Stimulated activated CD4-positive, alpha-beta T cell treated with anti-CD3 and anti-CD28 coated beads, Interleukin-15, amount 100 ng/mL, for 48 hours (primary cell): ENCODE measurements around the gene ABO.
"Not testable (repeated sequence)": the region's sequence is repeated elsewhere in the genome, so short reads cannot be mapped to it uniquely, and the experiment has no call there.

Experiments
- DNase-seq, 2 donors: peaks; one replicate each; pipeline ENCODE4 v3.0.0-alpha.2; 2020; ENCODE audit warnings: low read depth in 2 of 2

The ABO gene

DNA sequence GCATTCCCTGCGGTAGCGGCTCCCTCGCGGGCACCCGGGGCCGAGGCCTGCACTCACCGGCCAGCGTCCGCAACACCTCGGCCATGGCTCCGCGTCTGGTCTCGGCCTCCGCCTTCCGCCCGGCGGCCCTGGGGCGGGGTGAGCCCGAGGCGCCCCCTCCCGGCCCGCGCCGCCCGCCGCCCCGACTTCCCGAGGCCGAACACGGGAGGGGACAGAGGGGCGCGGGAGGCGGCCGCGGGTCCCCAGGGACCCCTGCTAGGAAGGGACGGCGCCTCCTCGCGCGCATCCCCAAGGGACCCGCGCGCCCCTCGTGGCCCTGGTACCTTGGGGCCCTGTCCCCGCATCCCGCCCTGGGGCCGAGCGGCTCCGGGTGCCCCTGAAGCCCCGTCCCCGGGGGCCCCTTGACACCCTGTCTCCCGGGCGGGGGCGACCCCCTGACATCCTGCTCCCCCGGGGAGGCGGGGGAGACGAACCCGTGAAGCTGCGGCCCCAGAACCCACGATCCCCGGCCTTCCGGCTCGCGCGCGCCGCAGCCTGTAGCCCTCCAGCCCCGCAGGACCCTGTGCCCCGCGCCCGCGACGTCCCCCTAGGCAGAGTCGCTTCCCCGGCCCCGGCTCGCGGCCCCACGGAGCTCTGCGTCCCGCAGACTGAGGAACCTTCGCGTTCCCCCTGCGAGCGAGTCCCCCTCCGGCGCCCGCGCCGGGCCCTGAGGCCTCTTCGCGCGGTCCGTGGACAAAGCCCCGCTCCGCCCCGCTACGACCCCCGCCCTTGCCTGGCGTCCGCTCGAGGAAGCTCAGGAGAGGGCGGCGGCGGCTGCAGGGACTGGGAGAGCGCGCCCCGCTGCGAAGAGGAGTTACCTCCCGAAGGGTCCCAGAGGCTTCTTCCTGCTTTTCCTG lies at the start of gene ABO:
ABO (minus strand) TSS at position 97 of the 896 bp plus-strand sequence.
- DNase-seq, result no peak

DNA sequence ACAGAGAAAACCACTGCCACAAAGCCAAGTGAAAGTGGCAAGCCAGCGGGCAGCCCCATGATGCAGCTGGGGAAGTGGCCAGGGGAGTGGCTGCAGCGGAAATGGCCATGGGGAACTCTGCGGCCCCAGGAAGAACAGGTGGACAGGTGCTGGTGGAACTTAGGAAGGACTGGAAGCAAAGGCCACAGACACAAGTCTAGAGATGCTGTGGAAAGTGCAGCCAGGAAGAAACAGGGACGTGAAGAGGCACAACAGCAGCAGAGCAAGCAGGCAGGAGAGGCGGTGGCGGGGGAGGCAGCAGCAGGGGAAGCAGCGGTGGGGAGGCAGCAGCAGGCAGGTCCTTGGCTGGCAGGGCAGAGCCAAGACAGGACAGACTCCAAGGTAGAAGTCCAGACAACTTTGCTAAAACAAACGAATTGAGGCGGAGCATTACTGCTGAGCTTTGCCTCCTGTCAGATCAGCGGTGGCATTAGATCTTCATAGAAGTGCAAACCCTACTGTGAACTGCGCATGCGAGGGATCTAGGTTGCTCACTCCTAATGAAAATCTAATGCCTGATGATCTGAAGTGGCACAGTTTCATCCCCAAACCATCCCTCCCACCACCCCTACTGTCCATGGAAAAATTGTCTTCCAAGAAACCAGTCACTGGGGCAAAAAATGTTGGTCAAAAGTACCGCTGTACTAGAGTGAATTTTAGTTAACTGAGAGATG lies 49.1 kb upstream of the ABO start:
- no peak for DNase-seq

DNA sequence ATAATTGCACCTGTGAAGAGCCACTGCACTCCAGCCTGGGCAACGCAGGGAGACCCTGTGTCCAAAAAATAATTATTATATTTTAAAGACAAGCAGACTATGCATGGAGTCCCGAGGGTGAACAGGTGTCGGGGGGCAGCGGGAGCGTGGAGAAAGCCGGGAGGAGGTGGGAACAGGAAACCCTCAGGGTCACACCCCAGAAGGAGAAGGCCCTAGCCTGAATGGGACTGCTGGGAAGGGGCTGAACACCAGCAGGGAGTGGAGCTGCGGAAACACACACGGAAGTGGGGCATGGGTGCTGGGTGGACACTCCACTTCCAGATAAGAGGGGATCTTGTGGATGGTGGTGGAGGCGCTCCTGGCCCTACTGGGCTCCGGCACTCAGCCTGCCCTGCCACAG lies 48.2 kb upstream of the ABO start:
- DNase-seq, result no peak

DNA sequence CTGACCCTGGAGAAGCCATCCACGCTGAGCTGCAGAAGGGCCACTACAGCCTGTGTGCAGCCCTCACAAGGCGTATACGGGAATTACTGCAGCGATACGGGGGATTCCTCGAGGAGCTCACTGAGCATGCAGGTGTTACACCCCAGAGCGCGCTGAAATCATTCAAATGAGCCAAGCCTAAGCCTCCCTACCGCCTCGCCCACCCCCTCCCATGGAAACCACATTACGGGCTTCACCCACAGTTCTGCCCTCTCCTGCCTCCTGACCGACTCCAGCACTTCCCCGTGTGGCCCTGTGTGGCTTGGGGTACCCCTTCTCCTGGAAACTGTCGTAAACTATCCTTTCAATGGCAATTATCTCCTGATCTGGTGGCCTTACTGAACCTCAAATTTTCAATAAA lies 47.7 kb upstream of the ABO start:
- no peak for DNase-seq

DNA sequence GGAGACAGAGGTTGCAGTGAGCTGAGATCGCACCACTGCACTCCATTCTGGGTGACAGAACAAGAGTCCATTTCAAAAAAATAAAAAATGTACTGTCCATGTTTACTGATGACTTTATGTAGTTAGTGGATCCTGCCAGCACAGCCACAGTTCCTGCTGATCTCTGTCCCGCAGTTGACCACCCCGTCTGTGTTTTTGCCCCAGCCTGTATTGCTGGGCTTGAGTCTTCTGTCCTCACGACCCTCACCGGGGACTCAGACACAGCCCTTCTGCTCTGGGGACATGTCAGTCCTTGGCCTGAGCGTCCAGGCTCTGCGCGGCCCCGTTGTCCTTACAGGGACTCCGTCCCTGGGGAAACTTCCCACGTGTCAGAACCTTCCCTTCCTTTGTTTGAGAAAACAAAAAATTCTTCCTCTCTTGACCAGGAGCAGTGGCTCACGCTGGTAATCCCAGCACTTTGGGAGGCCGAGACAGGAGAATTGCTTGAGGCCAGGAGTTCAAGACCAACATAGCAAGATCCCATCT lies 46.5 kb upstream of the ABO start:
- no peak for DNase-seq

DNA sequence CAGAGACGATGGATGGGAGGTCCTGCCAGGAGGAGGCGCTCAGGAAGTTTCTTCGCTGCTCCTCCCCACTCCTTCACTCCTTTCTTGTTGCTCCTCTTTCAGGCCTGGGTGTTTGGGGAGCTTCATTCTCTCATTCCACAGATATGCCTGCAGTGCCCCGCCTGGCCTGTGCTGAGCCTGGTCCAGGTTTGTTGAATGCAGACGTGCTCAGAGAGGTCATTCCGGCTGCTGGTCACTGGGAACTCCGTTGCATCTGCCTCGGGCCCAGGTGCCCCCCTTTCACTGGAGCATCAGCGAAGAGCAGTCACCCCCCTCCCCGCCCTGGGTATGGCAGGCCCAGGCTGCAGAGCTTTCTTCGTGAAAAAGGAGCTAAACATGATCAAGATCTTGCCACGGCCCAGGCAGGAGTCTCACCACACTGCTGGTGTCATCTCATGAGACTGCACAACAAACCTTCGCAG lies 45.5 kb upstream of the ABO start:
- no peak for DNase-seq

DNA sequence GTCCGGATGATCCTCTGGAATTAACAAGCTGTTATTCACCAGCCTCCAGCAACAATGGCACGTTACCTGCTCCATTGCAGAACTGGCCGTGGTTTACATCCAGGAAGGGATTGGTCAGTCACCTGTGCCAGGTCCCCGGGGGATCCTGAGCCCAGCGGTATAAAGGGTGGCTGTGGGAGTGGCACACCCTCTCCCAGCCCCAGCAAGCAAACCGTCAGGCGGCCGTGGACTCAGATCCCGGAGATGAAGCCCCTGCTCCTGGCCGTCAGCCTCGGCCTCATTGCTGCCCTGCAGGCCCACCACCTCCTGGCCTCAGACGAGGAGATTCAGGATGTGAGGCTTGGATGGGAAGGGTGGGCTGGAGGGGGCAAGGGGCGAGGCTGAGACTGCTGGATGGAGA lies 42.5 kb upstream of the ABO start:
- DNase-seq, result not testable (repeated sequence)

DNA sequence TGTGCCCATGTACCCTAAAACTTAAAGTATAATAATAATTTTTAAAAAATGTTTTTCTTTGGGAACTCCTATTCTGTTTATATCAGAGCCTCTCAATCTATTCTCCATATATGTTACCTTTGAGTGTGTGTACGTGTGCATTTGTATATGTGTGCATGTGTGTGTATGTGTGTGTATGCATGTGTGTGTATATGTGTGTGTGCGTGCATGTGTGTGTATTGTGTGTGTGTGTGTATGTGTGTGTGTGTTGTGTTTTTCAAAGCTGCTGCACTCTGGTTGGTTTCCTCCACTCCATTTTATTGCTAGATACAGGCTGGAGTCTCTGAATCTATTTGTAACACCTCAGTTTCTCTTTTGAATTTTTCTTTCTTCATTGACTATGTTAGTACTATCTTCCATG lies 41.0 kb upstream of the ABO start:
- DNase-seq, result no peak

DNA sequence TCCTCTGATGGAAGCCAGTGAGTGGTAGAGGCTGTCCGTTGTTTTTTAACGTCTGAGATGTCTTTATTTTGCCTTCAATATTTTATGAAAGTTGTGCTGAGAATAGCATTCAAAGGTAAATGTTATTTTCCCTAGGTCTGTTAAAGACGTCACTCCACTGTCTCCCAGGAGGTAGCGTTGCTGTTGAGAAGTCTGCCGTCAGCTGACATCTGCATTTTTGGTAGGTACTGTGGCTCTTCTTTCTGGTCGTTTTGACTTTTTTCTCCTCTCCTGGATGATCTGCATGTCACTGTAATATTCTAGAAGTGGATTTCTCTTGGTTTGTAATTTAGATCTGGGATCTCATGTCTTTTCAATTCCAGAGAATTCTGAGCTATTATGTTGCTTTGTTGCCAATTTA lies 34.6 kb upstream of the ABO start:
- no peak for DNase-seq

DNA sequence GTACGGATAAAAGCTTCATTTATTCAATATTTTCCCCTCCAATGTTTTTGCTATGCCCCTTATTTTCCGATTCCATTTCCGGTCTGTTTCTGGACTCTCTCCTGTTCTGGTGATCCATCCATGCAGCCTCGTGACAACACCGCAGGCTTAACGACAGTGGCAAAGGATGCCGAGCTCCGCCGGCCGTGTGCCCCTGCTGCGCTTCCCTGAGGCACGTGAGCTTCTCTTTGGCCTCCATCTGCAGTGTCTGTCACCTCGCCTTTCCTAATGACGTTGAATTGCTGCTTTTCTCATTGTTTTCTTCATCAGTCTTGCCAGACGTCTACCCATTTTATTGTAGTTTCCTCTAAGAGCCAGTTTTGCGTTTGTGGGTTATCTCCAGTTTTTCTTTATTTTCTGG lies 32.3 kb upstream of the ABO start:
- no peak for DNase-seq

DNA sequence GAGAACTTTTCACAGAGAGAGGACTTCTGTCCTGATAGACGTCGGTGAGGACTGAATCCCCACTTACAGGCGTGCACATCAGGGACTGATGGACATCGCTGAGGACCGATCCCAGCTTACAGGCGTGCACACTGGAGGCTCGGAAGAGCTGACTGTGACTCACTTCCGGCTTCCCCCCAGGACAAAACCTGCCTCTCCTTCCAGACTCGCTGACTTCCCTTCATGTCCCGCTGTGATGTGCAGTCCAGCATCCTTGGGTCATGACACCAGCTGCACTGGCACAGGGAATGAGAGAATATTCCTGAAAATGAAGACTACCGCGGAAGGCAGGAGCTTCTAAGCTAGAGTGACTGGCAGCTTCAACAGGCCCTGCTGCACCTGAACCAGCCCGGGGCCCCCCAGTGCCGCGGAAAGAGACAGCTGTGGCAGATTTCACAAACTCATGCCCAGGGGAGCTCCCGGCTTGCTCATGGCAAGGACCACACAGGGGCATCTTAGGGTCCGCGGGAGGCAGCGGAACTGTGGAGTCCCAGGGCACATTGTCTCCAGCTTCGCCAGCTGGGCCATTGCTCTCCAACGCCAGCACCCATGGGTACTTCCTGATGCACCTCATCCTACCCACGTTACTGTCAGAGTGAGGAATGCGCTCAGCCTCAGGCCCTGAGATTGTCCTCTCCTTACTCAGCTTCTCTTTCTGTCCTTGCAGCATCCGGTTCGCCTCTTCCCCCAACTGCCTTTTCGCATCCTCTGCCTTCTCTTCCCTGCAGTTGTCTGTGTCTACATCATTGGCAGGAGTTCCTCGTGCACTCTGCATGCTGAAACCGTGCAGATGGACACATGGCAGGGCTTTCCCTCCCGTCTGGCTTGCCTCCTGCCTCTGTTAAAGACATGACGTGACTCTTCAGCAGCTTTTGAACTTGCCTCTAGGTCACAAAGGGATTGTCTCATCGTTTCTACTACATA lies 31.5 kb upstream of the ABO start:
- DNase-seq, result no peak

DNA sequence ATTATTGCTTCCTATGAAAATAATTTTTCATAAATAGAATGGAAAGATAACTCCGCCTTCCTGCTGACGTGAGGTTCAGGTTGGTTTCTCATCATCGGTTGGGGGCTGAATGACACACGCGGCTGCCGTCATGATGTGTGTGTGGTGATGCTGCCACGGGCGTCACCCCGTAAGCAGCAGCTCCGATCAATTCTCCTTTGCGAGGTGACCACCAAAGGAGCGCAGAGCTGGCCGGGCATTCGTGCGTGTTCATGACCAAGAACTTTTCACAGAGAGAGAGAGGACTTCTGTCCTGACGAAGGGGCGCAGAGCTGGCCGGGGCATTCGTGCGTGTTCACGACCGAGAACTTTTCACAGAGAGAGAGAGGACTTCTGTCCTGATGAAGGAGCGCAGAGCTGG lies 30.7 kb upstream of the ABO start:
- DNase-seq, result no peak

DNA sequence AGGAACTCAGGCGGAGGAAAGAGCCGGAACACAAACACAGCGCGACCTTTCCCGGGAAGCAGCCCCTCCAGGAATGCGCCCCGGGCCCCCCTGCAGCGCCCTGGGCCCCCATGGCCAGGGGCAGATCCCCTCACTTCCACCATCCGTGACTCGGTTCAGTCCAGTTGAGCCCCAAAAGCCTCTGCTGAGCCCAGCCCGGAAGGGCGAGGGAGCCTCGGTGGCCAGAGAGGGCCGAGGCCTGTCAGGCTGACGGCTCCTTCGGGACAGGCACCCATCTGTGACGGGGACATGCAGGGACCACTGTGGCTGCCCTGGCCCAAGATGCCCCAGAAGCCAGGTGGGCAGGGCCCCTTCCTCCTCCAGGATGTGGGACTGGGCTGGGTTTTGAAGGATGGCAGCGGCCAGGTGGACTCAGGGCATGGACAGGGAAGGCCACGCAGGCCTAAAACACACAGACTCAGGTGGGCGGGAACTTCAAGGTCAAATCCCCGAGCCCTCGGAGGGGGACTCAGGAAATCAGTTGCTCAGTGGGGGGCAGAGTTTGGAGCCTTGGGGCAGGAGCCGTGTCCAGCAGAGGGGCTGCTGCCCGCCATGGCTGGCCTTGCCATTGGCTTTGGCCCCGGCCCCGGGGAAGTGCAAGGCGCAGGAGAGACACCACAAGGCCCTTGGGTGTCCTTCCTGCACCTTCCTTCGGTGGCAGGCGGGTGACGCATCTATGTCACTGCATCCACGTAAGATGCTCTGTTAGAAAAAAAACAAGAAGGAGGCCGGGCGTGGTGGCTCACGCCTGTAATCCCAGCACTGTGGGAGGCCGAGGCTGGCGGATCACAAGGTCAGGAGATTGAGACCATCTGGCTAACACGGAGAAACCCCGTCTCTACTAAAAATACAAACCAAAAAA lies 29.7 kb upstream of the ABO start:
- DNase-seq, result no peak

DNA sequence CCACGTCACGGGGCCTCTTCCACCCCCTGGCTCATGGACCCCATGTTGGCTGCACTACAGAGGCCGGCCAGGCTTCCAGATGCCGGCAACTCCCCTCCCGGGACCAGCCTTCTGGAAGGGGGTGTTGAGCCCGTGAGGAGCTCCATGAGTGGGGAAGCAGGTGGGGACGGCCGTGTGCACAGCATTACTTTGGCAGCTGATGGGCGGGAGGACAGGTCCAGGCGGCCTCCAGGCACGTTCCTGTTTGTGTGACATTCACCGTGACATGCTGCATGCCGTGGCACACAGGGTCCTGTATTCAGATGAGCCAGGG lies 29.1 kb upstream of the ABO start:
- no peak for DNase-seq

DNA sequence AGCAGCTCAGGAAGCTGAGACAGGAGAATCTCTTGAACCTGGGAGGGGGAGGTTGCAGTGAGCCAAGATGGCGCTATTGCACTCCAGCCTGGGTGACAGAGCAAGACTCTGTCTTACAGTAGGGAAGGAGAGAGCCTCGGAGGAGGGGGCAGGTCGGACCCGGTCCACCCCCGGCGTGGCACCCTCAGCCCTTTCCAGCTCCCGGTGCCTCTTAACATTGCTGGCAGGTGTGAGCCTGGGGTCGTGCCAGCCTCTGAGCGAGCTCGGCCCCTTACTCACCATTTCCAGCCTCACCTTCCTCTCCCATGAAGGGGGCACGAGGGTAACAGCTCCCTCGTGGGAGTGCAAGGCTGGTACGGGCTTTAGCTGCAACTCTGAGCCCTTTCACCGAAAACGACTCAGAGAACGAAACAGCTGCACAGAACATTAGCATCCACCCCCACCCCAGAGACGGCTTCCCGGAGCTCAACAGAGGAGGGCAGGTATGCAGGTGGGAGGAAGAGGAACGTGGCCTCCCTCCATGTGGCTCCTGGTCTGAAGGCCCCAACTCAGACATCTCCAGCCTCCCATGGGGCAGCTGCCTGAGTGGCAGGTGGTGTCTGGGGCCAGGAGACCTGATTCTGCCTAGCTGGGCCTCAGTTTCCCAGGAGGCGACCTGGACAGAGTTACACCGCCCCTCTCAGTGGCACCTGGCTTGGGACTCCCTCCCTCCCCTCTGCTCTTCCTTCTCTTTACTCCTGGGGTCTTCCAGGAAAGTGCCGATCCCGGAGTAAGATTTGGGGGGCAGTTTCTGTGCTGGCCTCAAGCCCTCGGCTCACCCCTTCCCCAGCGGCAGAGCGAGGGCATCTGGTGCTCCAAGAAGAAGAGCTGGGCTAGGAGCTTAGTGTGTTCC lies 28.5 kb upstream of the ABO start:
- no peak for DNase-seq

DNA sequence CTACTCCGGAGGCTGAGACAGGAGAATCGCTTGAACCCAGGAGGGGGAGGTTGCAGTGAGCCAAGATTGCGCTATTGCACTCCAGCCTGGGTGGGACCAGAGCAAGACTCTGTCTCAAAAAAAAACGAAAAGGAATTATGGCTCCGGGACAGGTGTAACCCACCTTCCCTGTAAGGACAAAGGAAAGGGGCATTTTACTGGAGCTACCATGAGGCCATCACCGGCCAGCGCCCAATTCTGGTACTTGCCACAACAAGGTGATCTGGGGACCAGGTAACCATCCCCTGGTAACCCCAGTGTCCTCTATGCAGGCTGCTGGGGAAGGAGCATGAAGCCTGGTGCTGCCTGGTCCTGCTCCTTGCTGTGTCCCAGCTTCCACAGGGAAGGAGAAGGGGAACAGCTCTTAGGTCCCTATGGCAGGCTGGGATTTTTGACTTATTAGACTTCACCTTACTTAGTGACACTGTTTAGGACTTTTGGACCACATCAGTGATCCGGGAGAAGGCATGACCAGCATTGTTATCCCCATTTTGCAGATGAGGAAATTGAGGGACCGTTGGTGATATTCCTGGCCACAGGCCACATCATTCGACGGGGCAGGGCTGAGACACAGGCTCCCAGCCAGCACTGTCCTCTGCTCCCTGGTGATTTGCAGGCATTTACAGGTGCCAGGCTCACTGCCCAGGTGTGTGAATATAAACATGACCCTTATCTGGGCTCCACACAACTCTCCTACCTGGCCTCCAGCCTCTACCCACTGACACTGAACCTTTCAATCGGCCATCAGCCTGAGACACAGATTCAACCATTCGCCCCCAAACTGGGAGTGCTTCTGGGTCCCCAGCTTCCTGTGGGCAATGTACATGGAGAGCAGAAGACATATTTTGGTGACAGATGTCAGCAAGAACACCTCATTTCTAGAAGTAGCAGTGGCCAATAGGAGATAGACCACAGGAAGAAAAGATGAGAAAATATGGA lies 26.5 kb upstream of the ABO start:
- no peak for DNase-seq

DNA sequence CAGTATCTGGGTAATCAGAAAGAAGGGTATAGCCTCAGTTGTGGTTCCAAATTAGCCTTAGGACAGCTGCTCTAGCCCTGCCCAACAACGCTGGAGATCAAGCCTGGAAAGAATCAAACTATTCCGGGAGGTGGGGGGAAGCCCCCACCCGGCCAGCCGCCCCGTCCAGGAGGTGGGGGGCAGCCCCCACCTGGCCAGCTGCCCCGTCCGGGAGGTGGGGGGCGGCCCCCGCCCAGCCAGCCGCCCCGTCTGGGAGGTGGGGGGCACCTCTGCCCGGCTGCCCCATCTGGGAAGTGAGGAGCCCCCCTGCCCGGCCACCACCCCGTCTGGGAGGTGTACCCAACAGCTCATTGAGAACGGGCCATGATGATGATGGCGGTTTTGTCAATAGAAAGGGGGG lies 25.0 kb upstream of the ABO start:
- not testable (repeated sequence) for DNase-seq

DNA sequence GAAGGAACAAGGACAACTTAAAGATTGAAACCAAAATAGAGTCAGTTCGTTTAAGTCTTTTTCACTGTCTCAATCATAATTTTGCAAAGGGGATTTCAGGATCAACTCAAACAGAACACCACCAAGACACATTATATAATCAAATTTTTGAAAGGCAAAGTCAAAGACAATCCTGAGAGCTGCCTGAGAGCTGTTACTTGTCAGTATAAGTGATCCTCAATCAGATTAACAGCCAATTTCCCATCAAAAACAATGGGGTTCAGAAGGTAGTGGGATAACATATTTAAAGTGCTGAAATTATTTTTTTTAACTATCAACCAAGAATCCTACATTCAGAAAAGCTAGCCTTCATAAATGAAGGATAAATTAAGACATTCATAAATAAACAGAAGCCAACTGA lies 19.3 kb upstream of the ABO start:
- no peak for DNase-seq
